ENCODE data around the gene PAQR6.

PAQR6 gene

GRCh38 chr1:156262461-156263287 is 14.8 kb upstream of the PAQR6 start:
- DNase-seq, result peak; percentile 40

- no peak for DNase-seq
Measured at GRCh38 chr1:156260896-156261295, 13.0 kb upstream of the PAQR6 start.

- DNase-seq, result no peak
Measured at GRCh38 chr1:156259805-156260204, 11.9 kb upstream of the PAQR6 start.

GRCh38 chr1:156258859-156259258 is 11.0 kb upstream of the PAQR6 start:
- no peak for DNase-seq

GRCh38 chr1:156257711-156258110 is 9.9 kb upstream of the PAQR6 start:
- no peak for DNase-seq

GRCh38 chr1:156253634-156254033 is 5.8 kb upstream of the PAQR6 start:
- DNase-seq, result no peak

GRCh38 chr1:156251527-156251926 is 3.7 kb upstream of the PAQR6 start:
- DNase-seq, result no peak

- no peak for DNase-seq
Measured at GRCh38 chr1:156249593-156249992, 1.7 kb upstream of the PAQR6 start.

- no peak for DNase-seq
Measured at GRCh38 chr1:156248323-156248683, 447 bp upstream of the PAQR6 start.

- DNase-seq, result no peak
Measured at GRCh38 chr1:156246781-156247459, 936 bp downstream of the PAQR6 start.

- DNase-seq, result no peak
Measured at GRCh38 chr1:156246241-156246780, 1.5 kb downstream of the PAQR6 start.

GRCh38 chr1:156245451-156246232 is 2.2 kb downstream of the PAQR6 start:
- DNase-seq, result no peak

- no peak for DNase-seq
Measured at GRCh38 chr1:156244712-156245111, 3.1 kb downstream of the PAQR6 start.

GRCh38 chr1:156244126-156244525 is 3.7 kb downstream of the PAQR6 start:
- DNase-seq, result no peak

- DNase-seq, result no peak
Measured at GRCh38 chr1:156242738-156243137, 5.1 kb downstream of the PAQR6 start.

GRCh38 chr1:156241926-156242325 is 5.9 kb downstream of the PAQR6 start, which contains the start of gene BGLAP:
BGLAP (plus strand) TSS chr1:156242184; CDS start chr1:156242232, 48 bp downstream.
- no peak for DNase-seq

GRCh38 chr1:156241311-156241811 is 6.5 kb downstream of the PAQR6 start:
- DNase-seq, result peak; percentile 66

GRCh38 chr1:156238248-156238647 is 9.6 kb downstream of the PAQR6 start:
- no peak for DNase-seq

- DNase-seq, result no peak
Measured at GRCh38 chr1:156236164-156236563, 11.7 kb downstream of the PAQR6 start.

- no peak for DNase-seq
Measured at GRCh38 chr1:156233426-156234127, 14.3 kb downstream of the PAQR6 start.

GRCh38 chr1:156232201-156232894 is 15.5 kb downstream of the PAQR6 start:
- DNase-seq, result no peak

GRCh38 chr1:156230473-156230837 is 17.4 kb downstream of the PAQR6 start:
- no peak for DNase-seq
